Adrenal gland (tissue), 12 donors: ENCODE results near the gene FRAT2. TPM values are rescaled to one million over a fixed set of nuclear protein-coding genes. Genes with fewer than 3 reads are reported as not detected.

Experiments used
- polyA plus RNA-seq, 3 donors: library from polyadenylated mRNA; stranded (reverse); fragments of 200-250 nt in 2 of 3; fragments of 350-450 nt in 1 of 3; fragmentation: Illumina TruSeq in 1 of 3; extraction: RNeasy Lipid Tissue Mini Kit (QIAGEN cat#74804) in 1 of 3; gene quantifications; one replicate each; pipeline ENCODE4 v1.2.3, GENCODE V29; 2013 to 2014
- small RNA-seq, 2 donors: library from RNA; depleted of rRNA; stranded (forward); fragments of <200 nt; gene quantifications; one replicate each; pipeline ENCODE3, GENCODE V24; 2016
- total RNA-seq, 9 donors: library from RNA; depleted of rRNA in 4 of 9; stranded (reverse); fragments of >200 nt in 4 of 9; fragments of 120-200 nt in 1 of 9; fragmentation: NEBNext Ultra II Directional in 1 of 9; extraction: Animal tissue kit (Norgen Biotek cat#: 25700) in 1 of 9; gene quantifications; one replicate each; pipeline versions ENCODE4 v1.1.0 to v1.2.4, GENCODE V29; 2013 to 2023
- donor health status: healthy with polysubstance abuse.
- donor health status: Bipolar disorder and iron deficiency.
- donor health status: DM: yes; HTN: yes; CAD: no.
- donor health status: DM: no; HTN: no; CAD: no.
- donor health status: DM: no; HTN: no; CAD: no.
- donor health status: DM: yes; HTN: yes; CAD: no.

FRAT2 gene
- total and polyA plus RNA-seq, 12 donors = 2.8 to 17.9 (median 7.7) TPM

Small RNAs within 50 kb of the gene (small RNA-seq; reads per million reads assigned to genes)
- gene RF00017 = 0 reads per million in 2 donors

Other genes with a start within 250 kb of the FRAT2 start
- under 1 TPM; 0.06 to 0.65 (median 0.14) TPM for gene SLIT1, start 148.8 kb downstream of the FRAT2 start, total RNA-seq
- under 1 TPM; 0.05 to 0.24 (median 0.24) TPM for gene SLIT1, start 148.8 kb downstream of the FRAT2 start, polyA plus RNA-seq
- 10 to 100 TPM in 1 of 9 donors, 1 to 10 TPM in 8; 4.3 to 15.0 (median 6.9) TPM for gene ARHGAP19, start 42.1 kb downstream of the FRAT2 start, total RNA-seq
- gene ARHGAP19, start 42.1 kb downstream of the FRAT2 start, polyA plus RNA-seq = 1 to 10 TPM; 1.7 to 7.6 (median 2.2) TPM
- 10 to 100 TPM in 2 of 9 donors, 1 to 10 TPM in 7; 2.0 to 11.1 (median 7.4) TPM for gene FRAT1, start 15.5 kb downstream of the FRAT2 start, total RNA-seq
- 1 to 10 TPM; 1.3 to 2.7 (median 2.3) TPM for gene FRAT1, start 15.5 kb downstream of the FRAT2 start, polyA plus RNA-seq
- 10 to 100 TPM; 13.3 to 56.9 (median 27.5) TPM for gene RRP12, start 66.6 kb upstream of the FRAT2 start, total RNA-seq
- gene RRP12, start 66.6 kb upstream of the FRAT2 start, polyA plus RNA-seq = 10 to 100 TPM; 27.2 to 42.9 (median 35.6) TPM
- gene PGAM1, start 91.5 kb upstream of the FRAT2 start, total RNA-seq = 100 to 1,000 TPM; 307 to 578 (median 404) TPM
- gene PGAM1, start 91.5 kb upstream of the FRAT2 start, polyA plus RNA-seq = 100 to 1,000 TPM in 1 of 3 donors, 10 to 100 TPM in 2; 55.4 to 627 (median 84.4) TPM
- 10 to 100 TPM; 22.3 to 95.8 (median 32.7) TPM for gene EXOSC1, start 111.3 kb upstream of the FRAT2 start, total RNA-seq
- 10 to 100 TPM; 38.3 to 46.7 (median 38.5) TPM for gene EXOSC1, start 111.3 kb upstream of the FRAT2 start, polyA plus RNA-seq
- gene ZDHHC16, start 111.4 kb upstream of the FRAT2 start, total RNA-seq = 10 to 100 TPM; 18.8 to 58.7 (median 24.7) TPM
- 10 to 100 TPM; 30.9 to 41.1 (median 38.4) TPM for gene ZDHHC16, start 111.4 kb upstream of the FRAT2 start, polyA plus RNA-seq
- gene MMS19, start 163.7 kb upstream of the FRAT2 start, total RNA-seq = 100 to 1,000 TPM in 1 of 9 donors, 10 to 100 TPM in 8; 38.7 to 139 (median 61.0) TPM
- gene MMS19, start 163.7 kb upstream of the FRAT2 start, polyA plus RNA-seq = 10 to 100 TPM; 46.8 to 79.8 (median 68.4) TPM
- 10 to 100 TPM in 8 of 9 donors, 1 to 10 TPM in 1; 7.9 to 24.2 (median 13.3) TPM for gene UBTD1, start 164.2 kb upstream of the FRAT2 start, total RNA-seq
- gene UBTD1, start 164.2 kb upstream of the FRAT2 start, polyA plus RNA-seq = 10 to 100 TPM in 2 of 3 donors, 1 to 10 TPM in 1; 1.4 to 20.6 (median 17.4) TPM
- 1 to 10 TPM in 5 of 9 donors, under 1 TPM in 2, not detected in 2; 0.67 to 2.9 (median 2.3) TPM for gene ANKRD2, start 238.1 kb upstream of the FRAT2 start, total RNA-seq
- gene ANKRD2, start 238.1 kb upstream of the FRAT2 start, polyA plus RNA-seq = under 1 TPM; 0.24 to 0.81 (median 0.72) TPM
- gene HOGA1, start 249.7 kb upstream of the FRAT2 start, total RNA-seq = 10 to 100 TPM in 6 of 9 donors, 1 to 10 TPM in 3; 2.1 to 30.8 (median 13.3) TPM
- gene HOGA1, start 249.7 kb upstream of the FRAT2 start, polyA plus RNA-seq = 10 to 100 TPM in 2 of 3 donors, 1 to 10 TPM in 1; 3.2 to 13.6 (median 12.1) TPM